ENCODE measurements around the gene STAG1. TPM values are rescaled to one million over a fixed set of nuclear protein-coding genes. Genes with fewer than 3 reads are reported as not detected.

Gene STAG1
- polyA plus RNA-seq, 2 of the 4 experiments (the other 2 are of a cell fraction) = 12.8 to 19.2 TPM

DNA sequence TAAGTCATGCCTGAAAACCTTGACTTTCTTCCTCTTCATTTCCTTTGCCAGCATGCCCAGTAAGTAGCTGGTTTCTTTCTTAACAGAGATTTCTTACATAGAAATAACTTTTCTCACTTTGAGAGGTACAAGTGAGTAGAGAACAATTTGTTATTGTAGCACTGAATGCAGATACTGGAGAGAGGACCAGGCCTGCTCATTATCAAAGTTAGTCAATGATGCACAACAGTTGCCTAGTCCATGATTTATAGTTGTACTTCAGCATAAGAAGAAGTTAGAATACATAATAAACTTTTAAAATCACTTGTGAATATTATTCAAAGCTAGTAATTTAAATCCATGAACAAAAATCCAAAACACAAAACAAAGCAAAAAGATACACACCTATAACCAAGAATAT lies 289.0 kb downstream of the STAG1 start:
- Histone ChIP-seq H3K4me2 (no peak overlapping the region), H3K4me3 (no peak overlapping the region), H3K27ac (no peak overlapping the region), H3K4me1 (no peaks in the 10 kb centered on the region), H3K9me3 (no peaks in the 10 kb centered on the region)
- DNase-seq (ENCODE audit: low read depth in 1 of 2, low spot score in 1 of 2) (no peak), ATAC-seq (no peak), FAIRE-seq (no peak)
- POLR2A ChIA-PET = no interaction called here
- TF ChIP-seq, protein P1, sequence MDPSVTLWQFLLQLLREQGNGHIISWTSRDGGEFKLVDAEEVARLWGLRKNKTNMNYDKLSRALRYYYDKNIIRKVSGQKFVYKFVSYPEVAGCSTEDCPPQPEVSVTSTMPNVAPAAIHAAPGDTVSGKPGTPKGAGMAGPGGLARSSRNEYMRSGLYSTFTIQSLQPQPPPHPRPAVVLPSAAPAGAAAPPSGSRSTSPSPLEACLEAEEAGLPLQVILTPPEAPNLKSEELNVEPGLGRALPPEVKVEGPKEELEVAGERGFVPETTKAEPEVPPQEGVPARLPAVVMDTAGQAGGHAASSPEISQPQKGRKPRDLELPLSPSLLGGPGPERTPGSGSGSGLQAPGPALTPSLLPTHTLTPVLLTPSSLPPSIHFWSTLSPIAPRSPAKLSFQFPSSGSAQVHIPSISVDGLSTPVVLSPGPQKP (IDR thresholded peaks at IDR 0.05; ENCODE audit: low read depth, low read length) = no peak
- TF ChIP-seq ZFP36 (IDR thresholded peaks at IDR 0.05; ENCODE audit: borderline replicate concordance, partially characterized antibody) (no peak), HOXA7 (CRISPR knock-in tag; IDR thresholded peaks at IDR 0.05) (no peak), ZNF302 (CRISPR knock-in tag; IDR thresholded peaks at IDR 0.05) (no peak), HOXB13 (CRISPR knock-in tag; IDR thresholded peaks at IDR 0.05; ENCODE audit: low read depth) (no peak), BHLHE40 (IDR thresholded peaks at IDR 0.05; ENCODE audit: low read depth, low read length) (no peak), POLR2A (IDR thresholded peaks at IDR 0.05; ENCODE audit: low read length) (no peak), MAZ (IDR thresholded peaks at IDR 0.05; ENCODE audit: borderline replicate concordance, low read depth, low read length) (no peak), KDM1A (IDR thresholded peaks at IDR 0.05; ENCODE audit: low read depth) (no peak), JUNB (IDR thresholded peaks at IDR 0.05) (no peak), CHD2 (IDR thresholded peaks at IDR 0.05; ENCODE audit: low read length, partially characterized antibody) (no peak), KDM5A (IDR thresholded peaks at IDR 0.05) (no peak), SMC3 (IDR thresholded peaks at IDR 0.05) (no peak), NR3C1 (IDR thresholded peaks at IDR 0.05) (no peak), HDAC2 (IDR thresholded peaks at IDR 0.05) (no peak), CBX2 (IDR thresholded peaks at IDR 0.05; ENCODE audit: borderline replicate concordance, low read depth) (no peak), PHF8 (IDR thresholded peaks at IDR 0.05; ENCODE audit: borderline replicate concordance, low read depth) (no peak)
- TF ChIP-seq, protein P2, sequence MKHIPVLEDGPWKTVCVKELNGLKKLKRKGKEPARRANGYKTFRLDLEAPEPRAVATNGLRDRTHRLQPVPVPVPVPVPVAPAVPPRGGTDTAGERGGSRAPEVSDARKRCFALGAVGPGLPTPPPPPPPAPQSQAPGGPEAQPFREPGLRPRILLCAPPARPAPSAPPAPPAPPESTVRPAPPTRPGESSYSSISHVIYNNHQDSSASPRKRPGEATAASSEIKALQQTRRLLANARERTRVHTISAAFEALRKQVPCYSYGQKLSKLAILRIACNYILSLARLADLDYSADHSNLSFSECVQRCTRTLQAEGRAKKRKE (CRISPR knock-in tag; IDR thresholded peaks at IDR 0.05; ENCODE audit: low read depth) = no peak
- TF ChIP-seq, protein P3, sequence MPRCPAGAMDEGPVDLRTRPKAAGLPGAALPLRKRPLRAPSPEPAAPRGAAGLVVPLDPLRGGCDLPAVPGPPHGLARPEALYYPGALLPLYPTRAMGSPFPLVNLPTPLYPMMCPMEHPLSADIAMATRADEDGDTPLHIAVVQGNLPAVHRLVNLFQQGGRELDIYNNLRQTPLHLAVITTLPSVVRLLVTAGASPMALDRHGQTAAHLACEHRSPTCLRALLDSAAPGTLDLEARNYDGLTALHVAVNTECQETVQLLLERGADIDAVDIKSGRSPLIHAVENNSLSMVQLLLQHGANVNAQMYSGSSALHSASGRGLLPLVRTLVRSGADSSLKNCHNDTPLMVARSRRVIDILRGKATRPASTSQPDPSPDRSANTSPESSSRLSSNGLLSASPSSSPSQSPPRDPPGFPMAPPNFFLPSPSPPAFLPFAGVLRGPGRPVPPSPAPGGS (IDR thresholded peaks at IDR 0.05) = no peak
- TF ChIP-seq, protein P4, sequence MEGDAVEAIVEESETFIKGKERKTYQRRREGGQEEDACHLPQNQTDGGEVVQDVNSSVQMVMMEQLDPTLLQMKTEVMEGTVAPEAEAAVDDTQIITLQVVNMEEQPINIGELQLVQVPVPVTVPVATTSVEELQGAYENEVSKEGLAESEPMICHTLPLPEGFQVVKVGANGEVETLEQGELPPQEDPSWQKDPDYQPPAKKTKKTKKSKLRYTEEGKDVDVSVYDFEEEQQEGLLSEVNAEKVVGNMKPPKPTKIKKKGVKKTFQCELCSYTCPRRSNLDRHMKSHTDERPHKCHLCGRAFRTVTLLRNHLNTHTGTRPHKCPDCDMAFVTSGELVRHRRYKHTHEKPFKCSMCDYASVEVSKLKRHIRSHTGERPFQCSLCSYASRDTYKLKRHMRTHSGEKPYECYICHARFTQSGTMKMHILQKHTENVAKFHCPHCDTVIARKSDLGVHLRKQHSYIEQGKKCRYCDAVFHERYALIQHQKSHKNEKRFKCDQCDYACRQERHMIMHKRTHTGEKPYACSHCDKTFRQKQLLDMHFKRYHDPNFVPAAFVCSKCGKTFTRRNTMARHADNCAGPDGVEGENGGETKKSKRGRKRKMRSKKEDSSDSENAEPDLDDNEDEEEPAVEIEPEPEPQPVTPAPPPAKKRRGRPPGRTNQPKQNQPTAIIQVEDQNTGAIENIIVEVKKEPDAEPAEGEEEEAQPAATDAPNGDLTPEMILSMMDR (IDR thresholded peaks at IDR 0.05) = no peak
- CTCF ChIA-PET = no interaction called here

DNA sequence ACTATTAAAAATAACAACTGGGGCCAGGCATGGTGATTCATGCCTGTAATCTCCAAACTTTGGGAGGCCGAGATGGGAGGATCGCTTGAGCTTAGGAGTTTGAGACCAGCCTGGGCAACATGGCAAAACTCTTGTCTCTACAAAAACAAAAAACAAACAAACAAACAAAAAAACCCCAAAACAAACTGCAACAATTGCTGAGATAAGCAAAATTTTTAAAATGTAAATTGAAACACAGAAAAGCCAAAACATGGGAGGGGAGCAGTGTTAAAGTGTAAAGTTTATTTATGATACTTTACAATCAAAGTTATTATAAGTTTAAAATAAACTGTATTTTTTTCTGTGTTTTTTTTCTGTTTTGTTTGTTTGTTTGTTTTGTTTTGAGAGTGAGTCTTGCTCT lies 294.4 kb downstream of the STAG1 start:
- POLR2A ChIA-PET = no interaction called here
- CTCF ChIA-PET = no interaction called here

DNA sequence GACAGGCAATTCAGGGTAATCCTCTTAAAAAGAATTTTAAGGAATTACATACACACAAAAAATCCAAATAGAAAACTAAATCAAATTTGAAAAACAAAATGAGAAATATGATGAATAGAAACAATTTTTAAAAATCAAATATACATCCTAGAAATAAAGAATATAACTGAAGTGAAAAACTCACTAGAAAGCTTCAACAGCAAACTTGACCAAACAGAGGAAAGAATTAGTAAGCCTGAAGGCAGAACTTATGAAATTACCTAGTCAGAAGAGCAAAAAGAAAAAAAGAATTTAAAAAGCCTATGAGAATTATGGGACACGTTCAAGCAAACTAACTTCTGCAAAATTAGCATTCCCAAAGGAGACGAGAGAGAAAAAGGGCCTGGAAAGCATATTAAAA lies 296.0 kb downstream of the STAG1 start:
- no peak for ATAC-seq
- no peak for FAIRE-seq
- DNase-seq (ENCODE audit: low read depth in 1 of 2, low spot score in 1 of 2) = no peak
- CTCF ChIA-PET = interaction anchor here (1.4 kb wide), 1 partner anchor 65 kb away, joined by 3 read pairs; no protein-coding TSS in a partner anchor
- Histone ChIP-seq H3K4me1 (no peaks in the 10 kb centered on the region), H3K4me2 (no peak overlapping the region), H3K9me3 (peaks cover 22% of the 10 kb centered on the region), H3K27ac (no peak overlapping the region), H3K4me3 (no peak overlapping the region)
- POLR2A ChIA-PET = no interaction called here
- WGBS (ENCODE audit: missing lambda C conversion rate) = 96% methylated on average over 2 of the region's 2 CpGs
- no peak for TF ChIP-seq EHMT2 (IDR thresholded peaks at IDR 0.05; ENCODE audit: low read depth)

More for the DNA sequence above, 294.4 kb downstream of the STAG1 start:
- Histone ChIP-seq H3K4me3 (no peak overlapping the region), H3K9me3 (peaks cover 22% of the 10 kb centered on the region), H3K27ac (no peak overlapping the region), H3K4me1 (no peaks in the 10 kb centered on the region), H3K4me2 (no peak overlapping the region)
- DNase-seq (ENCODE audit: low read depth in 1 of 2, low spot score in 1 of 2) (no peak), FAIRE-seq (no peak), ATAC-seq (no peak)
- WGBS (ENCODE audit: missing lambda C conversion rate) = 100% methylated on average over 2 of the region's 2 CpGs
- TF ChIP-seq RCOR1 (IDR thresholded peaks at IDR 0.05; ENCODE audit: low read depth, low read length) = no peak
- TF ChIP-seq MAFK (IDR thresholded peaks at IDR 0.05; ENCODE audit: partially characterized antibody) = peak; percentile 83
